IMR-90 (cell line): ENCODE data around the gene HOXA10. TPM values are rescaled to one million over a fixed set of nuclear protein-coding genes. Genes with fewer than 3 reads are reported as not detected.

Experiments used
- ATAC-seq: fragments of 200-7000 bp; cut with Tn5 transposase; 2 replicates; pipeline ENCODE4 v1.9.1; 2020; ENCODE audit warnings: low read depth, mild to moderate bottlenecking, moderate library complexity
- BruUV-seq: library from RNA; stranded (reverse); fragments of 400-500 nt; replicated peaks from 2 replicates; lab custom pipeline; 2021; lab: Mats Ljungman, UMichigan
- CTCF ChIA-PET: fragments of 300-600 bp; formaldehyde crosslinking; extraction: SDS; loops from one replicate; lab custom pipeline; 2021; ENCODE audit warnings: antibody characterized with exemption; lab: Yijun Ruan, JAX
- POLR2A ChIA-PET: fragments of 300-600 bp; sonication (Branson Sonifier 250); formaldehyde crosslinking; loops from one replicate; lab custom pipeline; 2022; ENCODE audit warnings: antibody characterized with exemption; ENCODE audit not compliant: unreplicated experiment; lab: Charles Lee
- DNase-seq: peaks from one replicate; pipeline ENCODE4 v3.0.0; 2013
- H2AFZ ChIP-seq: replicated peaks from 2 replicates; pipeline ENCODE3; 2013; ENCODE audit warnings: low read length, mild to moderate bottlenecking; ENCODE audit not compliant: poor library complexity
- H2AK5ac ChIP-seq: 2 replicates; pipeline ENCODE4 v1.6.1; 2013; ENCODE audit warnings: low read depth, low read length, inconsistent platforms
- H2AK9ac ChIP-seq: replicated peaks from 2 replicates; pipeline ENCODE3; 2013; ENCODE audit warnings: mild to moderate bottlenecking, low read depth, low read length, moderate library complexity; ENCODE audit not compliant: poor library complexity
- H2BK120ac ChIP-seq: 2 replicates; pipeline ENCODE4 v1.6.1; 2013; ENCODE audit warnings: low read depth, low read length, inconsistent platforms
- H2BK15ac ChIP-seq: 3 replicates; pipeline ENCODE4 v1.6.1; 2013; ENCODE audit warnings: low read depth, low read length, inconsistent platforms
- H2BK20ac ChIP-seq: 2 replicates; pipeline ENCODE4 v1.6.1; 2013; ENCODE audit warnings: low read depth, mild to moderate bottlenecking, inconsistent platforms, low read length, moderate library complexity
- H2BK5ac ChIP-seq: 2 replicates; pipeline ENCODE4 v1.6.1; 2013; ENCODE audit warnings: mild to moderate bottlenecking, low read depth, low read length, inconsistent platforms; ENCODE audit not compliant: poor library complexity, severe bottlenecking
- H3K14ac ChIP-seq: replicated peaks from 2 replicates; pipeline ENCODE4 v1.6.1; 2013; ENCODE audit warnings: low read depth, low read length, inconsistent platforms
- H3K18ac ChIP-seq: 2 replicates; pipeline ENCODE4 v1.6.1; 2013; ENCODE audit warnings: low read depth, low read length, control low read depth
- H3K23ac ChIP-seq: 2 replicates; pipeline ENCODE4 v1.6.1; 2013; ENCODE audit warnings: low read depth, low read length, inconsistent platforms
- H3K27ac ChIP-seq: 2 replicates; pipeline ENCODE4 v1.5.1; 2013; ENCODE audit warnings: mild to moderate bottlenecking, control low read depth, low read length; ENCODE audit not compliant: insufficient read depth
- H3K27me3 ChIP-seq: 2 replicates; pipeline ENCODE4 v1.6.1; 2013; ENCODE audit warnings: low read length; ENCODE audit not compliant: control insufficient read depth, insufficient read depth
- H3K36me3 ChIP-seq: 2 replicates; pipeline ENCODE4 v1.6.1; 2013; ENCODE audit warnings: low read length, mixed read lengths; ENCODE audit not compliant: control insufficient read depth, insufficient read depth
- H3K4ac ChIP-seq: 2 replicates; pipeline ENCODE4 v1.6.1; 2013; ENCODE audit warnings: low read depth, low read length, inconsistent platforms
- H3K4me1 ChIP-seq: 2 replicates; pipeline ENCODE4 v1.6.1; 2013; ENCODE audit warnings: low read length, mixed read lengths; ENCODE audit not compliant: control insufficient read depth, insufficient read depth
- H3K4me2 ChIP-seq: 2 replicates; pipeline ENCODE4 v1.6.1; 2013; ENCODE audit warnings: low read depth, mild to moderate bottlenecking, control low read depth, low read length, moderate library complexity
- H3K4me3 ChIP-seq: 2 replicates; pipeline ENCODE4 v1.5.1; 2013; ENCODE audit warnings: low read depth, mild to moderate bottlenecking, control low read depth, low read length, moderate library complexity; ENCODE audit not compliant: insufficient read depth
- H3K56ac ChIP-seq: 2 replicates; pipeline ENCODE4 v1.6.1; 2013; ENCODE audit warnings: low read length, inconsistent platforms; ENCODE audit not compliant: insufficient read depth; ENCODE audit errors: extremely low read depth
- H3K79me1 ChIP-seq, 2 experiments: 2 replicates each; pipeline ENCODE4 v1.6.1; 2013; ENCODE audit warnings: low read length in 2 of 2, inconsistent platforms in 1 of 2, low read depth in 1 of 2
- H3K9ac ChIP-seq: 2 replicates; pipeline ENCODE4 v1.6.1; 2013; ENCODE audit warnings: low read depth, low read length, control low read depth
- H3K9me1 ChIP-seq: 2 replicates; pipeline ENCODE4 v1.6.1; 2013; ENCODE audit warnings: low read length, inconsistent platforms; ENCODE audit not compliant: insufficient read depth
- H3K9me3 ChIP-seq: 2 replicates; pipeline ENCODE4 v1.6.1; 2013; ENCODE audit warnings: low read length; ENCODE audit not compliant: control insufficient read depth, insufficient read depth
- H4K20me1 ChIP-seq: 2 replicates; pipeline ENCODE4 v1.6.1; 2013; ENCODE audit warnings: low read length, inconsistent platforms; ENCODE audit not compliant: insufficient read depth
- H4K5ac ChIP-seq: 2 replicates; pipeline ENCODE4 v1.6.1; 2013; ENCODE audit warnings: mild to moderate bottlenecking, low read depth, low read length, control low read depth
- H4K8ac ChIP-seq, 2 experiments: 2 replicates each; pipeline ENCODE4 v1.6.1; 2013; ENCODE audit warnings: low read depth in 2 of 2, low read length in 2 of 2, control low read depth in 1 of 2, inconsistent platforms in 1 of 2
- H4K91ac ChIP-seq: 2 replicates; pipeline ENCODE4 v1.6.1; 2013; ENCODE audit warnings: low read depth, low read length, inconsistent platforms; ENCODE audit not compliant: insufficient read depth
- BHLHE40 ChIP-seq: fragments of 150-350 bp; IDR thresholded peaks from 2 replicates; pipeline ENCODE4 v1.6.1; 2016; ENCODE audit warnings: mild to moderate bottlenecking, low read depth, low read length
- CEBPB ChIP-seq: IDR thresholded peaks from 2 replicates; pipeline ENCODE4 v1.6.1; 2012; ENCODE audit warnings: low read depth, low read length, improper control_type of control experiment
- CHD1 ChIP-seq: IDR thresholded peaks from 2 replicates; pipeline ENCODE4 v1.6.1; 2012; ENCODE audit warnings: low read depth, low read length, improper control_type of control experiment
- MAFK ChIP-seq: IDR thresholded peaks from 2 replicates; pipeline ENCODE4 v1.6.1; 2012; ENCODE audit warnings: low read depth, low read length, improper control_type of control experiment
- MAZ ChIP-seq: IDR thresholded peaks from 2 replicates; pipeline ENCODE4 v1.6.1; 2012; ENCODE audit warnings: low read depth, mild to moderate bottlenecking, low read length, improper control_type of control experiment, moderate library complexity, borderline replicate concordance
- MXI1 ChIP-seq: IDR thresholded peaks from 2 replicates; pipeline ENCODE4 v1.6.1; 2012; ENCODE audit warnings: low read depth, mild to moderate bottlenecking, low read length, moderate library complexity, borderline replicate concordance
- NFE2L2 ChIP-seq: fragments of 150-350 bp; IDR thresholded peaks from 2 replicates; pipeline ENCODE4 v1.6.1; 2016; ENCODE audit warnings: low read depth, mild to moderate bottlenecking, low read length
- POLR2A ChIP-seq: IDR thresholded peaks from 2 replicates; pipeline ENCODE4 v1.6.1; 2012; ENCODE audit warnings: mild to moderate bottlenecking, low read depth, low read length
- RAD21 ChIP-seq: IDR thresholded peaks from 2 replicates; pipeline ENCODE4 v1.6.1; 2012; ENCODE audit warnings: low read length, improper control_type of control experiment
- RCOR1 ChIP-seq: IDR thresholded peaks from 2 replicates; pipeline ENCODE4 v1.6.1; 2012; ENCODE audit warnings: mild to moderate bottlenecking, low read length, improper control_type of control experiment; ENCODE audit not compliant: insufficient replicate concordance
- RFX5 ChIP-seq: IDR thresholded peaks from 2 replicates; pipeline ENCODE4 v1.8.0; 2012; ENCODE audit warnings: low read depth, mild to moderate bottlenecking, low read length, moderate library complexity
- SMC3 ChIP-seq: fragments of 150-350 bp; IDR thresholded peaks from 2 replicates; pipeline ENCODE4 v1.6.1; 2016; ENCODE audit warnings: low read depth, mild to moderate bottlenecking, antibody characterized with exemption, low read length, moderate library complexity
- WGBS, 2 experiments: methylation state at CpG; one replicate each; pipeline versions ENCODE4 v1.1.5 to v1.1.7; 2013; ENCODE audit warnings: missing lambda C conversion rate in 2 of 2; ENCODE audit not compliant: insufficient read length in 1 of 2; ENCODE audit errors: extremely low coverage in 2 of 2; 5-methylcytosine and 5-hydroxymethylcytosine counted together
- dilution Hi-C: fragments of 300-500 bp; cut with HindIII; formaldehyde crosslinking; loops from one replicate; pipeline ENCODE4 v1.14.3; 2018; ENCODE audit warnings: low sequenced_read_pairs; ENCODE audit not compliant: unreplicated experiment
- in situ Hi-C: fragments of 300-500 bp; cut with MboI; formaldehyde crosslinking; loops from 3 replicates; pipeline ENCODE4 v1.14.3; 2019; ENCODE audit warnings: low sequenced_read_pairs, inconsistent platforms, mixed read lengths
- intact Hi-C: fragments of 100-400 bp; cut with micrococcal nuclease; formaldehyde crosslinking; loops from 2 replicates; pipeline ENCODE4 v1.10.0; 2022
- polyA plus RNA-seq, 3 experiments: library from polyadenylated mRNA; depleted of rRNA; stranded (reverse); fragments of >200 nt; gene quantifications; 2 replicates each; pipeline ENCODE4 v1.2.3, GENCODE V29; 2012; ENCODE audit warnings: low replicate concordance in 1 of 3
- total RNA-seq: library from RNA; depleted of rRNA; stranded (reverse); fragments of >200 nt; gene quantifications from 2 replicates; pipeline ENCODE4 v1.2.3, GENCODE V29; 2012
- TF ChIP-seq, protein P1 (sequence below): fragments of 150-350 bp; IDR thresholded peaks from 2 replicates; pipeline ENCODE4 v1.6.1; 2016; ENCODE audit warnings: low read depth, mild to moderate bottlenecking, low read length, moderate library complexity, borderline replicate concordance
- TF ChIP-seq, protein P2 (sequence below): conservative IDR thresholded peaks from 2 replicates; pipeline ENCODE4 v1.5.1; 2012; ENCODE audit warnings: mild to moderate bottlenecking, low read depth, low read length, improper control_type of control experiment

Gene HOXA10
- total and polyA plus RNA-seq, 2 of the 4 experiments (the other 2 are of a cell fraction): 0.10 to 0.18 TPM

DNA sequence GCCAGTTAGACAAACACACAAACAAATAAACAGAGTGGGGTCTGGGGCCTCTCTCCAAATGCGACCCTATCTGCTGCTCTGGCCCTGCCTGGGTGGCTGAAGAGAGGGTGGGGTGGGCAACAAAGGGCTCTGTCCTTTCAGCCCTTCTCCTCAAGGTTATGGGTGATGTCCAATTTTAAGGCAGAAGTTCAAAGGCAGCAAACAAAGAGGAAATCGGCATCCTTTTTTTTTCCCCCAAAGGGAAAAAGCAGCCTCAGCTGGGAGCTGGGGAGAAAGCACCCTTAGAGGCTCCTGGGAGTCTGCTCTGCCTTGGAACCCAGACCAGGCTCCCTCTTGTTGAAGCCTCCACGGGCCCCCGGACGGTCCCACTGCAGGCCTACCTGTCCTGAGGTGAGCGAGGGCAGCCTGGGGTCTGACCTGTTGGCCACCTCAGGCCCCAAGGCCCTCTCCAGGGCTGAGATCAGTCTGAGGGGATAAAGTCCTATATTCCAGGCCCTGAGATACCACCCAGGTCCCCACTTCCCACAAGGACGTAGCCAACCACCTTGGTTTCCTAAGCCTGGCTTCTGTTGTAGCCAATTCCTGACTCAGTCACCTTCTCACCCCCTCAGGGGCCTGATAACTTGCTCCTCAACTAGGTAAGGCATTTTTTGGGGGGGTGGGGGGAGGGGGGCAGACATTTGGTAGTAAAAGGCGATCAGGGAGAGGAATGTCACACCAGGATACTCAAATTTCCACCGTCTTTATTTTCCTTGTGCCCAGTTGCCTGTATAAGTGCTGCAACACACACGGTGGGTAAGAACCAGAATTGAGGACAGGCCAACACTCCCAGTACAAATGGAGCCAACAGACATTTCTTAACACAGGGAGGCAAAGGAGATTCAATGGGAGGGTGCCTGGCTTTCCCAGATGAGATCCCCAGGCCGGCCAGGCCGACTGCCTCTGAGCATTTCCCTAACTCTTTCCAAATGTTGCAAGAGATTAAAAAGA, 6.6 kb upstream of the HOXA10 start:
- Histone ChIP-seq H2BK20ac (no peak overlapping the region), H3K36me3 (no peaks in the 10 kb centered on the region), H3K4me2 (no peak overlapping the region), H4K5ac (no peak overlapping the region), H2BK5ac (no peak overlapping the region), H2BK15ac (no peak overlapping the region), H3K9me1 (no peaks in the 10 kb centered on the region), H3K9me3 (peaks cover 3% of the 10 kb centered on the region; the same call in 1 of the 2 replicates), H3K23ac (no peak overlapping the region), H2BK120ac (no peak overlapping the region), H2AK5ac (no peak overlapping the region), H3K4me3 (no peak overlapping the region), H3K14ac (no peak overlapping the region), H3K27ac (no peak overlapping the region), H3K4me1 (peaks cover 1% of the 10 kb centered on the region; the same call in 1 of the 2 replicates), H3K56ac (no peak overlapping the region), H2AFZ (no peak overlapping the region), H3K9ac (no peak overlapping the region), H4K8ac (no peak overlapping the region), H3K18ac (no peak overlapping the region), H2AK9ac (no peak overlapping the region), H4K20me1 (peaks cover 7% of the 10 kb centered on the region; the same call in 1 of the 2 replicates), H3K79me1 (no peaks in the 10 kb centered on the region), H3K4ac (no peak overlapping the region), H3K27me3 (peaks cover 87% of the 10 kb centered on the region), H4K91ac (no peak overlapping the region)
- in situ Hi-C loops (no loop called here), dilution Hi-C loops (no loop called here), intact Hi-C loops (no loop called here)
- CTCF ChIA-PET: interaction anchor here (0.6 to 1.3 kb wide), 10 partner anchors 9 to 1288 kb away, joined by 3 to 5 read pairs (median 3); partner anchors contain the start of gene HOXA5
- DNase-seq (no peak), ATAC-seq (no peak)
- WGBS, 2 experiments: 54% methylated on average over 4 of the region's 12 CpGs; no CpG with 5 or more reads in 1 of the 2 experiments
- POLR2A ChIA-PET: no interaction called here
- no TSS peak for BruUV-seq
- TF ChIP-seq BHLHE40 (no peak), POLR2A (no peak), RCOR1 (no peak), CEBPB (no peak), CHD1 (no peak), MAFK (no peak), RFX5 (no peak), RAD21 (no peak), MAZ (no peak), SMC3 (no peak), NFE2L2 (no peak), MXI1 (no peak)
- TF ChIP-seq, protein P1, sequence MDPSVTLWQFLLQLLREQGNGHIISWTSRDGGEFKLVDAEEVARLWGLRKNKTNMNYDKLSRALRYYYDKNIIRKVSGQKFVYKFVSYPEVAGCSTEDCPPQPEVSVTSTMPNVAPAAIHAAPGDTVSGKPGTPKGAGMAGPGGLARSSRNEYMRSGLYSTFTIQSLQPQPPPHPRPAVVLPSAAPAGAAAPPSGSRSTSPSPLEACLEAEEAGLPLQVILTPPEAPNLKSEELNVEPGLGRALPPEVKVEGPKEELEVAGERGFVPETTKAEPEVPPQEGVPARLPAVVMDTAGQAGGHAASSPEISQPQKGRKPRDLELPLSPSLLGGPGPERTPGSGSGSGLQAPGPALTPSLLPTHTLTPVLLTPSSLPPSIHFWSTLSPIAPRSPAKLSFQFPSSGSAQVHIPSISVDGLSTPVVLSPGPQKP: no peak
- TF ChIP-seq, protein P2, sequence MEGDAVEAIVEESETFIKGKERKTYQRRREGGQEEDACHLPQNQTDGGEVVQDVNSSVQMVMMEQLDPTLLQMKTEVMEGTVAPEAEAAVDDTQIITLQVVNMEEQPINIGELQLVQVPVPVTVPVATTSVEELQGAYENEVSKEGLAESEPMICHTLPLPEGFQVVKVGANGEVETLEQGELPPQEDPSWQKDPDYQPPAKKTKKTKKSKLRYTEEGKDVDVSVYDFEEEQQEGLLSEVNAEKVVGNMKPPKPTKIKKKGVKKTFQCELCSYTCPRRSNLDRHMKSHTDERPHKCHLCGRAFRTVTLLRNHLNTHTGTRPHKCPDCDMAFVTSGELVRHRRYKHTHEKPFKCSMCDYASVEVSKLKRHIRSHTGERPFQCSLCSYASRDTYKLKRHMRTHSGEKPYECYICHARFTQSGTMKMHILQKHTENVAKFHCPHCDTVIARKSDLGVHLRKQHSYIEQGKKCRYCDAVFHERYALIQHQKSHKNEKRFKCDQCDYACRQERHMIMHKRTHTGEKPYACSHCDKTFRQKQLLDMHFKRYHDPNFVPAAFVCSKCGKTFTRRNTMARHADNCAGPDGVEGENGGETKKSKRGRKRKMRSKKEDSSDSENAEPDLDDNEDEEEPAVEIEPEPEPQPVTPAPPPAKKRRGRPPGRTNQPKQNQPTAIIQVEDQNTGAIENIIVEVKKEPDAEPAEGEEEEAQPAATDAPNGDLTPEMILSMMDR: no peak
